Neural progenitor cell (in vitro differentiated cells): ENCODE data around the gene PATJ.

Source experiments
- EZH2 ChIP-seq: fragments of 200-600 bp; sonication (generic); IDR thresholded peaks from 2 replicates; pipeline ENCODE4 v1.6.1; 2017; ENCODE audit warnings: antibody characterized with exemption, mild to moderate bottlenecking, moderate library complexity
- TF ChIP-seq, protein P1 (sequence below): fragments of 200-600 bp; sonication (generic); IDR thresholded peaks from 2 replicates; pipeline ENCODE4 v1.5.1; 2017; ENCODE audit warnings: antibody characterized with exemption, mild to moderate bottlenecking

DNA sequence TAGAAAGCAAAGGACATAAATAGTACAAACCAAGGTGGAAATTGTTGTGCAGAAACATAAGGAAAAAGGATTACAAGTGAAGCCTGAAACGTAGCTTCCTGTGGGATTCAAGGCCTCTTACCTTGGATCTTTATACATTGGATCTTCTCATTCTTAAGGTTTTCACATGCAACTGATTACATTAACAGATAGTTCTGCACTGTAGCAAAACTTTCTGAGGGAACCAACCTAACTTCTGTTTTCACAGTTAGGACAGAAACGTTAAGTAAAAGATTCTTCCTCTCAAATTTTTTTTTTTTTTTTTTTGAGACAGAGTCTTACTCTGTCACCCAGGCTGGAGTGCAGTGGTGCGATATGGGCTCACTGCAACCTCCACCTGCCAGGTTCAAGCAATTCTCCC is 9.6 kb upstream of the PATJ start:
- TF ChIP-seq, protein P1, sequence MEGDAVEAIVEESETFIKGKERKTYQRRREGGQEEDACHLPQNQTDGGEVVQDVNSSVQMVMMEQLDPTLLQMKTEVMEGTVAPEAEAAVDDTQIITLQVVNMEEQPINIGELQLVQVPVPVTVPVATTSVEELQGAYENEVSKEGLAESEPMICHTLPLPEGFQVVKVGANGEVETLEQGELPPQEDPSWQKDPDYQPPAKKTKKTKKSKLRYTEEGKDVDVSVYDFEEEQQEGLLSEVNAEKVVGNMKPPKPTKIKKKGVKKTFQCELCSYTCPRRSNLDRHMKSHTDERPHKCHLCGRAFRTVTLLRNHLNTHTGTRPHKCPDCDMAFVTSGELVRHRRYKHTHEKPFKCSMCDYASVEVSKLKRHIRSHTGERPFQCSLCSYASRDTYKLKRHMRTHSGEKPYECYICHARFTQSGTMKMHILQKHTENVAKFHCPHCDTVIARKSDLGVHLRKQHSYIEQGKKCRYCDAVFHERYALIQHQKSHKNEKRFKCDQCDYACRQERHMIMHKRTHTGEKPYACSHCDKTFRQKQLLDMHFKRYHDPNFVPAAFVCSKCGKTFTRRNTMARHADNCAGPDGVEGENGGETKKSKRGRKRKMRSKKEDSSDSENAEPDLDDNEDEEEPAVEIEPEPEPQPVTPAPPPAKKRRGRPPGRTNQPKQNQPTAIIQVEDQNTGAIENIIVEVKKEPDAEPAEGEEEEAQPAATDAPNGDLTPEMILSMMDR = no peak
- no peak for TF ChIP-seq EZH2
